B cell (primary cell): ENCODE measurements around the gene OR5AP2. TPM values are rescaled to one million over a fixed set of nuclear protein-coding genes. Genes with fewer than 3 reads are reported as not detected.
"Not testable (repeated sequence)": the region's sequence is repeated elsewhere in the genome, so short reads cannot be mapped to it uniquely, and the experiment has no call there.

ENCODE experiments used
- ATAC-seq: fragments of 200-7000 bp; cut with Tn5 transposase; one replicate; pipeline ENCODE4 v1.10.0; 2021; ENCODE audit warnings: low read depth, mild to moderate bottlenecking, moderate number of reproducible peaks, moderate library complexity
- CTCF ChIA-PET: fragments of 350-600 bp; sonication (Branson Sonifier 250); formaldehyde crosslinking; loops from one replicate; lab custom pipeline; 2021; ENCODE audit warnings: antibody characterized with exemption, inconsistent platforms; lab: Charles Lee
- POLR2A ChIA-PET: fragments of 350-600 bp; sonication (Branson Sonifier 250); formaldehyde crosslinking; loops from one replicate; lab custom pipeline; 2021; ENCODE audit warnings: antibody characterized with exemption; lab: Charles Lee
- DNase-seq: peaks from one replicate; pipeline ENCODE4 v3.0.0; 2013
- H2AFZ ChIP-seq: 2 replicates; pipeline ENCODE4 v1.6.1; 2012; ENCODE audit warnings: mild to moderate bottlenecking, low read depth, low read length; ENCODE audit not compliant: insufficient read depth, poor library complexity, severe bottlenecking
- H3K27ac ChIP-seq, 2 donors: 1 replicate in 1 of 2; 2 replicates in 1 of 2; pipeline ENCODE4 v1.5.1; 2012 to 2013; ENCODE audit warnings: low read length in 2 of 2, mild to moderate bottlenecking in 2 of 2, moderate library complexity in 1 of 2
- H3K27me3 ChIP-seq, 4 experiments: fragments of 200-600 bp in 1 of 4; sonication (generic) in 1 of 4; replicated peaks in 1 of 4; 1 replicate in 2 of 4; 2 replicates in 2 of 4; pipeline versions ENCODE4 v1.6.1 to v1.7.0; 2013 to 2016; ENCODE audit warnings: low read length in 3 of 4, mild to moderate bottlenecking in 2 of 4, mixed read lengths in 1 of 4, moderate library complexity in 1 of 4; ENCODE audit not compliant: insufficient read depth in 4 of 4, control insufficient read depth in 3 of 4; ENCODE audit errors: control extremely low read depth in 1 of 4
- H3K36me3 ChIP-seq, 2 experiments: replicated peaks in 1 of 2; 1 replicate in 1 of 2; 2 replicates in 1 of 2; pipeline versions ENCODE4 v1.6.1 to v1.7.1; 2013; ENCODE audit warnings: low read length in 1 of 2; ENCODE audit not compliant: insufficient read depth in 2 of 2, control insufficient read depth in 1 of 2; ENCODE audit errors: control extremely low read depth in 1 of 2, extremely low read depth in 1 of 2
- H3K4me1 ChIP-seq, 2 donors: fragments of 200-600 bp in 1 of 2; sonication (generic) in 1 of 2; 1 replicate in 1 of 2; 2 replicates in 1 of 2; pipeline versions ENCODE4 v1.5.1 to v1.6.1; 2013 to 2017; ENCODE audit warnings: low read length in 2 of 2; ENCODE audit not compliant: control insufficient read depth in 2 of 2, insufficient read depth in 2 of 2
- H3K4me2 ChIP-seq: replicated peaks from 2 replicates; pipeline ENCODE3; 2012; ENCODE audit warnings: mild to moderate bottlenecking, low read depth, low read length; ENCODE audit not compliant: poor library complexity, severe bottlenecking
- H3K4me3 ChIP-seq, 5 experiments: fragments of 200-600 bp in 1 of 5; sonication (generic) in 1 of 5; 1 replicate in 3 of 5; 2 replicates in 2 of 5; pipeline versions ENCODE4 v1.5.1 to v1.7.0; 2011 to 2016; ENCODE audit warnings: low read length in 4 of 5, mild to moderate bottlenecking in 4 of 5, low read depth in 2 of 5, control low read depth in 1 of 5, moderate library complexity in 1 of 5; ENCODE audit not compliant: insufficient read depth in 1 of 5; ENCODE audit errors: control extremely low read depth in 1 of 5, extremely low read depth in 1 of 5
- H3K79me2 ChIP-seq: fragments of 200-600 bp; sonication (generic); one replicate; pipeline ENCODE4 v1.6.0; 2016; ENCODE audit warnings: low read length; ENCODE audit not compliant: control insufficient read depth, insufficient read depth
- H3K9ac ChIP-seq: fragments of 200-600 bp; sonication (generic); 2 replicates; pipeline ENCODE4 v1.6.1; 2017; ENCODE audit warnings: mild to moderate bottlenecking, low read length, moderate library complexity
- H3K9me3 ChIP-seq, 3 donors: one replicate each; pipeline versions ENCODE4 v1.6.1 to v1.7.1; 2013; ENCODE audit warnings: low read length in 2 of 3; ENCODE audit not compliant: control insufficient read depth in 2 of 3, insufficient read depth in 1 of 3; ENCODE audit errors: control extremely low read depth in 1 of 3
- H4K20me1 ChIP-seq: 2 replicates; pipeline ENCODE4 v1.6.0; 2012; ENCODE audit warnings: mild to moderate bottlenecking, low read length; ENCODE audit not compliant: insufficient read depth, control insufficient read depth, poor library complexity, severe bottlenecking
- H3K27ac Mint-ChIP-seq: one replicate; pipeline ENCODE4 v1.8.0; 2021; ENCODE audit warnings: mixed read lengths
- H3K27me3 Mint-ChIP-seq: one replicate; pipeline ENCODE4 v1.8.0; 2021; ENCODE audit warnings: mixed read lengths
- H3K4me1 Mint-ChIP-seq: one replicate; pipeline ENCODE4 v1.8.0; 2021; ENCODE audit warnings: mixed read lengths
- H3K4me3 Mint-ChIP-seq: one replicate; pipeline ENCODE4 v1.8.0; 2021; ENCODE audit warnings: mixed read lengths
- H3K9me3 Mint-ChIP-seq: one replicate; pipeline ENCODE4 v1.8.0; 2022; ENCODE audit warnings: mixed read lengths; ENCODE audit not compliant: insufficient read depth
- EZH2 ChIP-seq: IDR thresholded peaks from 2 replicates; pipeline ENCODE4 v1.6.1; 2012; ENCODE audit warnings: borderline replicate concordance, low read depth, mild to moderate bottlenecking, moderate library complexity, low read length; ENCODE audit not compliant: insufficient read depth, poor library complexity, severe bottlenecking
- WGBS: methylation state at CpG from one replicate; pipeline ENCODE4 v1.1.5; 2013; ENCODE audit warnings: missing lambda C conversion rate; ENCODE audit not compliant: insufficient coverage; 5-methylcytosine and 5-hydroxymethylcytosine counted together
- intact Hi-C: fragments of 100-400 bp; cut with micrococcal nuclease; formaldehyde crosslinking; loops from one replicate; pipeline ENCODE4 v1.10.0; 2022
- polyA plus RNA-seq: library from polyadenylated mRNA; depleted of rRNA; stranded (reverse); fragments of >200 nt; gene quantifications from 2 replicates; pipeline ENCODE4 v1.2.3, GENCODE V29; 2012
- total RNA-seq, 2 donors: library from RNA; stranded (reverse); fragments of 120-200 nt in 1 of 2; gene quantifications; 1 replicate in 1 of 2; 2 replicates in 1 of 2; pipeline versions ENCODE4 v1.2.3 to v1.2.4, GENCODE V29; 2013 to 2022
- TF ChIP-seq, protein P1 (sequence below): fragments of 200-600 bp; IDR thresholded peaks from one replicate; pipeline ENCODE4 v1.8.0; 2022; ENCODE audit warnings: antibody characterized with exemption, mild to moderate bottlenecking

Gene OR5AP2
- total and polyA plus RNA-seq, 2 donors (not counting 1 experiment from before 2014, with no cell fraction given): not detected

DNA sequence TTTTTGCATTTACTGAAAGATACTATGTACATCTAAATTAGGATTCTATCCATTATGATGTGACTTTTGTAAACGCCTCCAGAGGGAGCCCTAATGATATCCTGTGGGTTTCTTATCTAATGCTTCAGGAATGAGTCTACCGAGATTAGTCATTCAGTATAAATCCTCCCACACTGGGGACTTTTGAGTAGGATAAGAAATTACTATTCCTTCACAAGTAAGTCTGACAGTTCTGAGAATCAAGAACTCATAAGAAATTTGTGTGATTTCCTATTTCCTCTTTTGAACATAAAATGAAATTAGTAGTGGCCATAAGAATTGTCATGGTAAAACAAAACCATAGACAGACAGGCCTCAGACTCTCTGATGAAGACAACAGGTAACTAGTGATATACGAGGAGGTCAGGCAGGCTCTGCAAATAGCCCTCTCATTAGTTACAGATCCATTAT lies 17.6 kb downstream of the OR5AP2 start:
- intact Hi-C loops: no loop called here
- no peak overlapping the region for H3K9ac ChIP-seq
- no peaks in the 10 kb centered on the region for H4K20me1 ChIP-seq
- no peak overlapping the region for H3K27ac ChIP-seq
- Mint-ChIP-seq H3K9me3 (no peaks in the 10 kb centered on the region), H3K4me3 (no peak overlapping the region), H3K27me3 (no peaks in the 10 kb centered on the region), H3K27ac (no peak overlapping the region), H3K4me1 (no peaks in the 10 kb centered on the region)
- H3K36me3 ChIP-seq: no peaks in the 10 kb centered on the region
- no peaks in the 10 kb centered on the region for H3K79me2 ChIP-seq
- ATAC-seq (no peak), DNase-seq (no peak)
- WGBS: no CpG with 5 or more reads among the region's 3 CpGs
- ChIA-PET POLR2A (no interaction called here), CTCF (no interaction called here)
- no peak overlapping the region for H2AFZ ChIP-seq
- H3K27me3 ChIP-seq: no peaks in the 10 kb centered on the region
- TF ChIP-seq EZH2: no peak
- TF ChIP-seq, protein P1, sequence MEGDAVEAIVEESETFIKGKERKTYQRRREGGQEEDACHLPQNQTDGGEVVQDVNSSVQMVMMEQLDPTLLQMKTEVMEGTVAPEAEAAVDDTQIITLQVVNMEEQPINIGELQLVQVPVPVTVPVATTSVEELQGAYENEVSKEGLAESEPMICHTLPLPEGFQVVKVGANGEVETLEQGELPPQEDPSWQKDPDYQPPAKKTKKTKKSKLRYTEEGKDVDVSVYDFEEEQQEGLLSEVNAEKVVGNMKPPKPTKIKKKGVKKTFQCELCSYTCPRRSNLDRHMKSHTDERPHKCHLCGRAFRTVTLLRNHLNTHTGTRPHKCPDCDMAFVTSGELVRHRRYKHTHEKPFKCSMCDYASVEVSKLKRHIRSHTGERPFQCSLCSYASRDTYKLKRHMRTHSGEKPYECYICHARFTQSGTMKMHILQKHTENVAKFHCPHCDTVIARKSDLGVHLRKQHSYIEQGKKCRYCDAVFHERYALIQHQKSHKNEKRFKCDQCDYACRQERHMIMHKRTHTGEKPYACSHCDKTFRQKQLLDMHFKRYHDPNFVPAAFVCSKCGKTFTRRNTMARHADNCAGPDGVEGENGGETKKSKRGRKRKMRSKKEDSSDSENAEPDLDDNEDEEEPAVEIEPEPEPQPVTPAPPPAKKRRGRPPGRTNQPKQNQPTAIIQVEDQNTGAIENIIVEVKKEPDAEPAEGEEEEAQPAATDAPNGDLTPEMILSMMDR: no peak
- no peaks in the 10 kb centered on the region for H3K9me3 ChIP-seq
- no peak overlapping the region for H3K4me3 ChIP-seq
- H3K4me2 ChIP-seq: no peak overlapping the region
- no peaks in the 10 kb centered on the region for H3K4me1 ChIP-seq

DNA sequence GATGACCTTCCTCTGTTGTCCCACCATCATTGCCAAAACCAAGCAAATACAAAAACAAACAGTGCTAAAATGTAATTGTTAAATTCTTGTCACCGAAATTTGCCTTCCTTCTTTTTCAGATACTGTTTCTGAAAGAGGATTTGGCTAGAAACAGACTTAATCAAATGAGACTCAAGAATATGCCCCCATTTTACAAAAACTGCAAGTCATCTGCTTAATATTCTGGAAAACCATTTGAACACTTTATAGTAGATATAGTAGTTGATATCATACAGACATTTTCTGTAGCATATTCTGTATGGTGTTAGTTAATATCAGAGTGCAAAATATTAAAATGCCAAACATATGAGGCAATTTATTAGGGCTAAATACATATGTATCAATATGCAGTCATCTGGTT lies 31.1 kb downstream of the OR5AP2 start:
- Mint-ChIP-seq H3K27ac (no peak overlapping the region), H3K4me3 (no peak overlapping the region), H3K27me3 (no peaks in the 10 kb centered on the region), H3K9me3 (peaks cover 3% of the 10 kb centered on the region), H3K4me1 (no peaks in the 10 kb centered on the region)
- Histone ChIP-seq H3K79me2 (no peaks in the 10 kb centered on the region), H3K36me3 (no peaks in the 10 kb centered on the region), H4K20me1 (no peaks in the 10 kb centered on the region), H3K4me3 (no peak overlapping the region), H3K4me2 (no peak overlapping the region), H3K27me3 (no peaks in the 10 kb centered on the region), H3K9me3 (no peaks in the 10 kb centered on the region), H3K4me1 (no peaks in the 10 kb centered on the region), H3K9ac (no peak overlapping the region), H3K27ac (no peak overlapping the region), H2AFZ (no peak overlapping the region)
- DNase-seq (no peak), ATAC-seq (no peak)
- no peak for TF ChIP-seq EZH2
- TF ChIP-seq, protein P1: no peak
- ChIA-PET CTCF (no interaction called here), POLR2A (no interaction called here)
- intact Hi-C loops: no loop called here
- no CpG with 5 or more reads among the region's 1 CpG for WGBS

DNA sequence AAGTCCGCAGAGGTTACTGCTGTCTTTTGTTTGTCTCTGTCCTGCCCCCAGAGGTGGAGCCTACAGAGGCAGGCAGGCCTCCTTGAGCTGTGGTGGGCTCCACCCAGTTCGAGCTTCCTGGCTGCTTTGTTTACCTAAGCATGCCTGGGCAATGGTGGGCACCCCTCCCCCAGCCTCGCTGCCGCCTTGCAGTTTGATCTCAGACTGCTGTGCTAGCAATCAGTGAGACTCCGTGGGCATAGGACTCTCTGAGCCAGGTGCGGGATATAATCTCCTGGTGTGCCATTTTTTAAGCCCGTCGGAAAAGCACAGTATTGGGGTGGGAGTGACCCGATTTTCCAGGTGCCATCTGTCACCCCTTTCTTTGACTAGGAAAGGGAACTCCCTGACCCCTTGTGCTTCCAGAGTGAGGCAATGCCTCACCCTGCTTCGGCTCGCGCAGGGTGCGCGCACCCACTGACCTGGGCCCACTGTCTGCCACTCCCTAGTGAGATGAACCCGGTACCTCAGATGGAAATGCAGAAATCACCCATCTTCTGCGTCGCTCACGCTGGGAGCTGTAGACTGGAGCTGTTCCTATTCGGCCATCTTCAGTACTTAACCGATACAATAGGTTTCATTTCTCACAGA lies 50.0 kb downstream of the OR5AP2 start:
- ATAC-seq, H3K27ac Mint-ChIP-seq, H4K20me1 ChIP-seq, H3K36me3 ChIP-seq, H3K9me3 Mint-ChIP-seq, H3K79me2 ChIP-seq, intact Hi-C loops, H3K27ac ChIP-seq, H3K4me2 ChIP-seq, H3K9me3 ChIP-seq, H2AFZ ChIP-seq, DNase-seq, H3K4me3 ChIP-seq, POLR2A ChIA-PET, H3K27me3 ChIP-seq, H3K9ac ChIP-seq, H3K4me1 ChIP-seq, H3K27me3 Mint-ChIP-seq, CTCF ChIA-PET, H3K4me1 Mint-ChIP-seq, H3K4me3 Mint-ChIP-seq: not testable (repeated sequence)
- 90% methylated on average over 9 of the region's 20 CpGs for WGBS
